OCI-LY7 (cell line): Measurements from ENCODE around the gene RSRP1. TPM values are rescaled to one million over a fixed set of nuclear protein-coding genes. Genes with fewer than 3 reads are reported as not detected.

Experiments
- BruUV-seq: library from RNA; stranded (reverse); fragments of 400-500 nt; replicated peaks from 2 replicates; lab custom pipeline; 2021; lab: Mats Ljungman, UMichigan
- CTCF ChIA-PET: fragments of 300-600 bp; sonication (Branson Sonifier 250); formaldehyde crosslinking; loops from one replicate; lab custom pipeline; 2022; ENCODE audit warnings: antibody characterized with exemption; ENCODE audit not compliant: unreplicated experiment; lab: Charles Lee
- POLR2A ChIA-PET: fragments of 300-600 bp; sonication (Branson Sonifier 250); formaldehyde crosslinking; loops from one replicate; lab custom pipeline; 2022; ENCODE audit warnings: antibody characterized with exemption; lab: Charles Lee
- DNase-seq: peaks from one replicate; pipeline ENCODE4 v3.0.0-alpha.2; 2015; ENCODE audit warnings: low spot score
- H2AFZ ChIP-seq: fragments of 200-600 bp; sonication (generic), shearing (Covaris generic); 2 replicates; pipeline ENCODE4 v1.6.1; 2014; ENCODE audit warnings: mild to moderate bottlenecking, antibody characterized with exemption, low read length, moderate library complexity
- H3K27ac ChIP-seq: fragments of 200-600 bp; sonication (generic); 2 replicates; pipeline ENCODE4 v1.5.1; 2014; ENCODE audit warnings: mixed run types, low read depth, mild to moderate bottlenecking, moderate library complexity, low read length, inconsistent platforms; ENCODE audit not compliant: poor library complexity, severe bottlenecking
- H3K36me3 ChIP-seq: fragments of 200-600 bp; sonication (generic); 2 replicates; pipeline ENCODE4 v1.6.1; 2014; ENCODE audit warnings: mild to moderate bottlenecking, antibody characterized with exemption, low read length, moderate library complexity, mixed read lengths; ENCODE audit not compliant: insufficient read depth
- H3K4me1 ChIP-seq: fragments of 200-600 bp; sonication (generic); 2 replicates; pipeline ENCODE4 v1.5.1; 2014; ENCODE audit warnings: mild to moderate bottlenecking, low read length; ENCODE audit not compliant: insufficient read depth, poor library complexity, severe bottlenecking
- H3K4me2 ChIP-seq: fragments of 200-600 bp; sonication (generic); 2 replicates; pipeline ENCODE4 v1.6.1; 2014; ENCODE audit warnings: mild to moderate bottlenecking, low read length
- H3K4me3 ChIP-seq: fragments of 200-600 bp; sonication (generic); 2 replicates; pipeline ENCODE4 v1.5.1; 2014; ENCODE audit warnings: mild to moderate bottlenecking, low read depth, low read length; ENCODE audit not compliant: poor library complexity, severe bottlenecking
- H3K79me2 ChIP-seq: fragments of 200-600 bp; sonication (generic); 2 replicates; pipeline ENCODE4 v1.6.1; 2016; ENCODE audit warnings: low read depth, mild to moderate bottlenecking, low read length, moderate library complexity, mixed read lengths; ENCODE audit not compliant: insufficient read depth
- H3K9me2 ChIP-seq: fragments of 200-600 bp; sonication (generic); 2 replicates; pipeline ENCODE4 v1.6.1; 2016; ENCODE audit warnings: mild to moderate bottlenecking, low read length, mixed read lengths; ENCODE audit not compliant: insufficient read depth
- H3K9me3 ChIP-seq: fragments of 200-600 bp; sonication (generic); 2 replicates; pipeline ENCODE4 v1.6.1; 2014; ENCODE audit warnings: mild to moderate bottlenecking, mixed run types, low read length, mixed read lengths
- H4K20me1 ChIP-seq: fragments of 200-600 bp; sonication (generic); 2 replicates; pipeline ENCODE4 v1.6.1; 2014; ENCODE audit warnings: mild to moderate bottlenecking, antibody characterized with exemption, low read length, moderate library complexity, mixed read lengths; ENCODE audit not compliant: insufficient read depth
- CTCF ChIP-seq: fragments of 200-600 bp; sonication (generic); conservative IDR thresholded peaks from 2 replicates; pipeline ENCODE4 v1.5.1; 2014; ENCODE audit warnings: mild to moderate bottlenecking, antibody characterized with exemption, low read length, moderate library complexity, mixed read lengths
- EZH2phosphoT487 ChIP-seq: fragments of 200-600 bp; sonication (generic); IDR thresholded peaks from 2 replicates; pipeline ENCODE4 v1.6.1; 2018; ENCODE audit warnings: low read depth, borderline replicate concordance, mild to moderate bottlenecking, mixed run types, antibody characterized with exemption, low read length, moderate library complexity, mixed read lengths
- intact Hi-C: fragments of 100-400 bp; cut with micrococcal nuclease; formaldehyde crosslinking; loops from one replicate; pipeline ENCODE4 v1.10.0; 2022; ENCODE audit not compliant: unreplicated experiment
- total RNA-seq, 2 experiments: library from RNA; depleted of rRNA in 1 of 2; stranded (reverse); fragments of >200 nt in 1 of 2; shearing (Covaris generic) in 1 of 2; gene quantifications; 2 replicates each; pipeline ENCODE4 v1.2.3, GENCODE V29; 2014 to 2022

Gene RSRP1
- total RNA-seq, 2 experiments from 2014 or later = 141 to 146 TPM

GRCh38 chr1:25193229-25193628 is 54.0 kb downstream of the RSRP1 start:
- BruUV-seq = no TSS peak
- H3K79me2 ChIP-seq = no peaks in the 10 kb centered on the region
- DNase-seq = no peak
- H3K9me2 ChIP-seq = no peaks in the 10 kb centered on the region
- no peak overlapping the region for H3K4me2 ChIP-seq
- ChIA-PET POLR2A (interaction anchor here (0.6 kb wide), 1 partner anchor 12 kb away, joined by 3 read pairs; no protein-coding TSS in a partner anchor), CTCF (no interaction called here)
- no peaks in the 10 kb centered on the region for H3K9me3 ChIP-seq
- H2AFZ ChIP-seq = no peak overlapping the region
- H3K4me3 ChIP-seq = no peak overlapping the region
- intact Hi-C loops = no loop called here
- no peaks in the 10 kb centered on the region for H3K4me1 ChIP-seq
- TF ChIP-seq CTCF = no peak
- no peak for TF ChIP-seq EZH2phosphoT487
- H3K27ac ChIP-seq = no peak overlapping the region
- H4K20me1 ChIP-seq = no peaks in the 10 kb centered on the region
- no peaks in the 10 kb centered on the region for H3K36me3 ChIP-seq

Other genes with a start within 250 kb of the RSRP1 start
- 29.9 and 32.9 TPM in 2 replicates for gene SYF2, start 15.0 kb downstream of the RSRP1 start, total RNA-seq (2014; rRNA removed; shearing (Covaris generic))
- 36.5 and 40.3 TPM in 2 replicates for gene SYF2, start 15.0 kb downstream of the RSRP1 start, total RNA-seq (2022)
- not detected in 2 replicates for gene RHD, start 25.1 kb upstream of the RSRP1 start, total RNA-seq (2014; rRNA removed; shearing (Covaris generic))
- not detected in 2 replicates for gene RHD, start 25.1 kb upstream of the RSRP1 start, total RNA-seq (2022)
- 56.2 and 68.4 TPM in 2 replicates for gene TMEM50A, start 90.9 kb upstream of the RSRP1 start, total RNA-seq (2014; rRNA removed; shearing (Covaris generic))
- gene TMEM50A, start 90.9 kb upstream of the RSRP1 start, total RNA-seq (2022) = 62.9 and 70.7 TPM in 2 replicates
- 0.21 and 0.63 TPM in 2 replicates for gene RHCE, start 173.4 kb upstream of the RSRP1 start, total RNA-seq (2014; rRNA removed; shearing (Covaris generic))
- gene RHCE, start 173.4 kb upstream of the RSRP1 start, total RNA-seq (2022) = not detected in 2 replicates
- gene MACO1, start 183.4 kb upstream of the RSRP1 start, total RNA-seq (2014; rRNA removed; shearing (Covaris generic)) = 8.8 and 11.8 TPM in 2 replicates
- 18.6 and 18.7 TPM in 2 replicates for gene MACO1, start 183.4 kb upstream of the RSRP1 start, total RNA-seq (2022)